ENCODE results near the gene CHRNA1.
"Not testable (repeated sequence)": the region's sequence is repeated elsewhere in the genome, so short reads cannot be mapped to it uniquely, and the experiment has no call there.

CHRNA1 gene

DNA sequence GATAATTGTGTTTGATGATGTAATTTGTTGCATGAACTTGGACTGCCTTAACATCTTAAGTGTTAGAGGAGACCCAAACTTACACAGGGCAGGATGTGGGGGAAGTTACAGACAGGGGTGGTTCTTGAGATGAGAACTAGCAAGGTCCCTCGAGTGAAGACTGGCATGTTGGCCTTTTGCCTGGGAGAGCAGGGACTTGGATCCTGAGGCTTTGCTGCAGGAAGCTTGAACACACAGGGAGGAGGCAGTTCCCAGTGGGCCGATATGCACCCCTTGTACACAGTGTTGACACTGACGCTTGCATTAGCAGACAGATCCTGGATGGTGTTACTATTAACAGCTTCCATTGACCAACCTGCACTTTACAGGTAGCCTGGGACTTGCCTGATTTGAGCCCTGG is 47.5 kb downstream of the CHRNA1 start:
- DNase-seq (ENCODE audit: low spot score): no peak

DNA sequence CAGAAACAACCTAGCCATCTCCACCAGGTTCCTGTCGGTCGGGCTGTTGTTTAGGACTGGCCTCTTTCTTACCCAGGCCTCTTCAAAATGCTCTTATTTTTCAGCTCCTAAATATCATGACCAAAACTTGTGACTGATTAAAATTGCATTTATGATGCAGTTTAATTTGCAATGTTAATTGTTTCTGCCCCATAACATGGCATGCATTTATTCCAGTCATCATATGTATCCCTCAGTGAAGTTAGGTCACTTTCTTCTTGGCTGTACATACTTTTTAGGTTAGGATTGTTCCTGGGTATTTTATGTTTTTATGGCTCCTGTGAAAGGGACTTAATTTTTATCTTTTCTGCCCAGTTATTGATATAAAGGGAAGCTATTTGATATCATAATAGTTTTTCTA is 50.6 kb downstream of the CHRNA1 start:
- no peak for DNase-seq (ENCODE audit: low spot score)

DNA sequence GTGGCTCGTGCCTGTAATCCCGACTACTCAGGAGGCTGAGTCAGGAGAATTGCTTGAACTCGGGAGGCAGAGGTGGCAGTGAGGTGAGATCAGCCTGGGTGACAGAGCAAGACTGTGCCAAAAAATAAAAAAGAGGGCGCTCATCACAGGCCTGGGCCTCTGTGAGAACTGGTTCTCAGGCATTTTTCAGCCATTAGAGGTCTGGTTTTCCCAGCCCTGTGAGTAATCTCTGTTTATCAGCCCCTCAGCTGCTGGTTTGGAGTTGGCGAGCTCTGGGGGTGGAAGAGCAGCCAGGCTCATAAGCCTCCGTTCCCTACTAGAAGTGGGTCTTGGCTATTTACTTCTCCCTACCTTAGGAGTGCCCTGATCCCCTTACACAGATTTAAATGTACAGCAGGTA is 53.1 kb downstream of the CHRNA1 start:
- DNase-seq (ENCODE audit: low spot score): no peak

DNA sequence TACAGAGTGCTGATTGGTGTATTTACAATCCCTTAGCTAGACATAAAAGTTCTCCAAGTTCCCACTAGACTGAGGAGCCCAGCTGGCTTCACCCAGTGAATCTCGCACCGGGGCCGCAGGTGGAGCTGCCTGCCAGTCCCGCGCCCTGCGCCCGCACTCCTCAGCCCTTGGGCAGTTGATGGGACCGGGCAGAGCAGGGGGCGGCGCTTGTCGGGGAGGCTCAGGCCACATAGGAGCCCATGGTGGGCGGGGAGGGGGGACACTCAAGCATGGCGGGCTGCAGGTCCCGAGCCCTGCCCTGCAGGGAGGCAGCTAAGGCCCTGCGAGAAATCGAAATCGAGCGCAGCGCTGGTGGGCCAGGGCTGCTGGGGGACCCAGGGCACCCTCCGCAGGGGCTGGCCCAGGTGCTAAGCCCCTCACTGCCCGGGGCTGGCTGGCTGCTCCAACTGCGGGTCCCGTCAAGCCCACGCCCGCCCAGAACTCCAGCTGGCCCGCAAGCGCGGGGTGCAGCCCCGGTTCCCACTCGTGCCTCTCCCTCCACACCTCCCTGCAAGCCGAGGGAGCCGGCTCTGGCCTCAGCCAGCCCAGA is 54.8 kb downstream of the CHRNA1 start:
- DNase-seq (ENCODE audit: low spot score): not testable (repeated sequence)

DNA sequence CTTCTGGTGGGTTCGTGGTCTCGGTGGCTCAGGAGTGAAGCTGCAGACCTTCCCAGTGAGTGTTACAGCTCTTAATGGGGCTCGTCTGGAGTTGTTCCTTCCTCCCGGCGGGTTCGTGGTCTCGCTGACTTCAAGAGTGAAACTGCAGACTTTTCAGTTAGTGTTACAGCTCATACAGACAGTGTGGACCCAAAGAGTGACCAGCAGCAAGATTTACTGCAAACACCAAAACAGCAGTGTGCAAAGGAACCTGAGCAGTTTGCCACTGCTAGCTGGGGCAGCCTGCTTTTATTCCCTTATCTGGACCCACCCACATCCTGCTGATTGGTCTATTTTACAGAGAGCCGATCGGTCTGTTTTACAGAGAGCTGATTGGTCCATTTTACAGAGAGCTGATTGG is 55.6 kb downstream of the CHRNA1 start:
- no peak for DNase-seq (ENCODE audit: low spot score)

DNA sequence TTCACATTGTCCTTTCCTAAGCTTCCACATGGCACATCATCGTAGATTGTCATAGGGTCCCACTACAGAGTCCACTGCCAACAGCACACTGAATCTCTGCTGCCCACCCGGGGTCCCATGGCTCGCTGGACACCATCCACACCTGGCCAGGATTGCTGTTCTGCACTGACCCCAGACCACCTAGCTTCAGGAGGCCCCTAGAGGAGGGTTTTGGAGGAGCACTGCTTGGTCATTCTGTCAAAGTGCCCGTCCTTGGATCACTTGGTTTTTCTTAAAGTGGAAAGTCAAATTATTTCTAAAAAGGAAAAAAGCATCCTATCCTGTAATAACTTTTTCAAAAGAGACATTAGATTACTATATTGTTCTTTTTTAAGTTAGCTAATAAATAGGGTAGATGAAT is 59.0 kb downstream of the CHRNA1 start:
- DNase-seq (ENCODE audit: low spot score): no peak

DNA sequence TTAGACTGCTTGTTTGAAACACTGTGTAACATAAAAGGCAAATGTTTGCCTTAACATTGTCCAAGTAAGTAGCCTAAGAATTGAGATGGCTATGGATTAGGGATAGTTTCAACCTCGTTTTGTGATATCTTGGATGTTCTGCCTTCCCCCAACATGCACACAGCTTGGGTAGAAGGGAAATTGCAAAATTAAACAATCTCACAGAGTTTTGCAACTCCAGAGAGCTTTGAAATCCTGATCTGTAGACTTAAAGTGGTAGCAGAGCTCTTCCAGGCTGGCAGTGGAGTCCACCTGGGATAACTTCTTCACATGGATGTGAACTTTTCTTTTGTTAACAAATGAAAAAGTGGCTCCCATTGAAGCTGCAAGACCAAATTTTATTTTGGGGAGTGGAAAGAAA is 59.6 kb downstream of the CHRNA1 start:
- DNase-seq (ENCODE audit: low spot score): no peak

DNA sequence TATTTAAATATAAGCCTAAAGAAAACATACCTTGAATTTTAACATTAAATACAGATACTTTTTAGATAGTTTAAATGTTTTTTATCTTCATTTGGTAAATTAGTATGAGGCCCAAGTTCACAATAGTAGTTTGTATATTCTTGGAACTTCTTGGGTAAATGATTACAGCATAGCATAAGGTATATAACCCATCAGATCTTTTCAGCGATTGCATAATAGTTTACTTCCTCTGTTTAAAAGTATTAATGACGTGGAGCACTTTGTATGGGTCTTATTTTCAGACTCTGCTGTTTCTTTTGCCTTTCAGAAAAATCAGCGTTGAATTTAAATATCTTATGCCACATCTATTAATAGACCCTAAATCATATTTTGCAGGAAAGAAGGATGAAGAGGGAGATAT is 60.2 kb downstream of the CHRNA1 start:
- DNase-seq (ENCODE audit: low spot score): no peak

DNA sequence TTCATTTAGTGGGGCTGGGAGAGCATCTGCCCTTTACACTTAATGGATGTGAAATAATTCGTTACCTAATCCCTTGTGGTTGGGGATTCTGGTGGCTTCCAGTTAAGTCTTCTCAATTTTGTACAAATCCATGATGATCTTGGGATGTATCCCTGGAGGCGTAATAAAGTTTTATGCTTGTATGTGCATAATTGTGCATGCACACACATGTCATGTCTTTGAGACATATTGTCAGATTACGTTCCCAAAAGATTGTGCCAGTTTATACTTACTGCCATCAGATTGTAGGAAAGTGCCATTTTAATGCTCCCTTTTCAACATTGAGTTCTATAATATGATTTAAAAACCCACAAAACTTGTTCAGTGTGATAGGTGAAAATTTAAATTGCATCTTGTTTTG is 60.8 kb downstream of the CHRNA1 start:
- no peak for DNase-seq (ENCODE audit: low spot score)

DNA sequence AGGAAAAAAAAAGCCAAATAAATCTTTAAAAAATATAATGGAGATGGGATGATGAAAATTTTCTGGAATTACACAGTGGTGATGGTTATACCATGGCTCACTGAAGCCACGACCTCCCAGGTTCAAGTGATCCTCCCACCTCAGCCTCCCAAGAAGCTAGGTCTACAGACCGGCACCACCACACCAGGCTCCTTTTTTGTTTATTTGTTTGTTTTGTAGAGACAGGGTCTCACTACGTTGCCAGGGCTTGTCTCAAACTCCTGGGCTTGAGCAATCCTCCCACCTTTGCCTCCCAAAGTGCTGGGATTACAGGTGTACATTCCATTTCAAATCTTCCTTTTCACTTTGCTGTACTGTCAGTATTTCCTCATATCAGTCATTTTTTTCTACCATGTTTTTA is 61.7 kb downstream of the CHRNA1 start:
- DNase-seq (ENCODE audit: low spot score): no peak

DNA sequence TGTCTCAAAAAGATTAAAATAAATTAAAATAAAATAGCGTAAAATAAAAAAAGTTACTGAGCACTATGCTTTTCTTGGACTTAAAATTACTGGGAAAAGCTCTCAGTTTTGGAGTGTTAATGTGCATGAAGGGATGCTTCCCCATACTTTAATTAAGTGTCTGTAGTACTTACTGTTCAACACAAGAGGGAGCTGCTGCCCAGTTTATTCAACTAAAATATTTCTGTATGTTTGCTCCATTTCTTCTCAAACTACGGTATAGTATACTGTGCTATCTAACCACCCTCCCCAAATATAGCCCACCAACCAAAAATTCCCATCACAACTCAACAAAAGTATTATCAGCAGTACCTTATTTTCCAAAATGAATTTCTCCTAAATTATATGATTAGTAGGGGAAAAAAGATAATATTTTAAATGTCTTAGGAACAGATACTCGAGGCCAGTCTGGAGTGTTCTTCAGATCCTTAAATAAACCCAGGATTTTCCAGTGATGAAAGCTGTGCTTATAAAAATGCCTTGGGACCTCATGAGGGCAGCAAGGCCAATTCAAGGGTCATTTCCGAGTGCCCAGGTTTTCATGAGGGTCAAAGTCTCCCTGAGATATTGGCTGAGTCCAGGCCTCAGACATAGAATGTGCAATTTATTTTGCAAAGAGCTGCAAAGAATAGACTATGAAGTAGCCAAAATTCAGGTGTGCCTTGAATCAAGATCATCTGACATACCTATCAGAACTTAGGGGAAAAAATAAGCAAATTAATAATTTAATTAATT is 64.1 kb downstream of the CHRNA1 start:
- DNase-seq (ENCODE audit: low spot score): peak; percentile 62

Data from cerebellar cortex (tissue), 1 donor.